HL-60/S4 (cell line): ENCODE data around the gene TRPM3.

Experiments used
- in situ Hi-C: fragments of 300-500 bp; cut with MboI; formaldehyde crosslinking; loops from 2 replicates; pipeline ENCODE4 v1.14.3; 2022; ENCODE audit warnings: low sequenced_read_pairs

The TRPM3 gene

GRCh38 chr9:71098801-71099200 lies 22.6 kb downstream of the TRPM3 start:
- in situ Hi-C loops = no loop called here

DNA sequence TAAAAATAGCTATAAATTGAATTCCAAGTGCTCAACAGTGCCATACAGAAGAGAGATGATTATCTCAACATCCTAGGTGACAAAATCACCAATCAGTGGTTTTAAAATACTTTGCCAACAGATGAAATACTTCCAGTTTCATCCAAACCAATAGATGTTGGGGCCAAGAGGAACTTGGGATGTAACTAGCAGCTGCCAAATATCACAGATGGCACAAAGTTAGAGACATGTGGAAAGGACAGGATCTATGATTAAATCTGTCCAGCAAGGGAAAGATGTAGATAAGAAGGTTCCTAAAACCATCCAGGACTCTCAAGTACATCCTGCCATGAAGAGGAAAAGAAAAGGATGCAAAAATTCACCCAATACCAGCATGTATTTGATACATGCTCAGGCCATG lies 23.8 kb downstream of the TRPM3 start:
- in situ Hi-C loops = no loop called here

GRCh38 chr9:71096421-71097108 lies 24.9 kb downstream of the TRPM3 start:
- in situ Hi-C loops = no loop called here

GRCh38 chr9:71094708-71095251 lies 26.6 kb downstream of the TRPM3 start:
- in situ Hi-C loops = no loop called here

DNA sequence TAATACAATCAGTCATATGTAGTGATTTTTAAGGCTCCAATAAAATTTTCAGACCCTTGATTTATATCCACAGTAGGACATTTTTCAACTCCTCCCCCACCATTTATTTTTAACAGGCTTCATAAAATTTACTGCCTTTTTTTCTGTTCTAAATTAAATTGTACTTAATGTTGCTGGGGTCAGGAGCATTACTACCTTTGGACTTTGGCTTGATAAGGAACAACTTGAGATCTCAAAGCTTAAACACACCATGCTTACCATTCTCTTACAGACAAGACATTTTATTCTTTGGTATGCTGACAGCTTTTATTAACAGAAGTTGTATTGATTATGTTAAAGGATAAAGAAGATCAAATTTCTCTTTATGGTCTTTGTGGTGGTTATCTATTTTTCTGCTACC lies 30.5 kb downstream of the TRPM3 start:
- in situ Hi-C loops = no loop called here

DNA sequence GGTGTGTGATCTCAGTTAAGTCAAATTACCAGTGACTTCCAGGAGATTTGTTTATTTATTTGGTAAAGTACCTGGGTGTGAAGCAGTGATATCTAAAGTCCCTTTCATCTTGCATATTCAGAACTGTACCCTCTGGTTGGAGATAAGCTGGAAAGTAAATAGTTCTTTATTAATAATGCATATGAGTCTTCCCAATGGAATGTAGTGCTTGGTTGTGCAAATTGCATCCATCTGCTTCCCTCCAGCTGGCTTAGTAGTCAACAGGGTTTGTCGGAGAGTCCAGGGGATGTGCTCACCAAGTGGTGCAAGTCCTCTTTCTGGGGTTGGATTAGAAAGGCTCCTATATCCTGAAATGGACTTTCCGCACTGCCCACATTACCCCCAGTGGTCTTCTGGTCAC lies 42.0 kb downstream of the TRPM3 start:
- in situ Hi-C loops = no loop called here

DNA sequence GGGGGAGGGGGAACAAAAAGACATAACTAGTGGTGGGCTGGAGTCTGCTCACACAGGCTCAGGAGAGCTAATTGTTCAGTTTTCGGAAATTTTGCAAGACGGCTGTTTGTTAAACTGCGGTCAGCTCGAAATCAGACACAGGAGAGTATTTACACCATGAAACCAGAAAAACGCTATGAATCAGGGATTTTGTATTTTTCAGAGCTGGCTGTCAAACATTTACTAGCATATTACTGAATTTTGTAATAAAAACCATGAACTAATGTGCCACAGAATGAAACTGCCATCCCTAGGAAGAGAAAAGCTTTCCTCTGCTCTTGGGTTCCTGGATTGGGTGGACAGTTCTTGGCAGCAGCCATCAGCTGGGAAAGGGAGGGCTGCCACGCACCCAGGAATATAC lies 45.3 kb downstream of the TRPM3 start:
- in situ Hi-C loops = no loop called here

- in situ Hi-C loops = no loop called here
Measured at GRCh38 chr9:71073494-71073893, 47.9 kb downstream of the TRPM3 start.

DNA sequence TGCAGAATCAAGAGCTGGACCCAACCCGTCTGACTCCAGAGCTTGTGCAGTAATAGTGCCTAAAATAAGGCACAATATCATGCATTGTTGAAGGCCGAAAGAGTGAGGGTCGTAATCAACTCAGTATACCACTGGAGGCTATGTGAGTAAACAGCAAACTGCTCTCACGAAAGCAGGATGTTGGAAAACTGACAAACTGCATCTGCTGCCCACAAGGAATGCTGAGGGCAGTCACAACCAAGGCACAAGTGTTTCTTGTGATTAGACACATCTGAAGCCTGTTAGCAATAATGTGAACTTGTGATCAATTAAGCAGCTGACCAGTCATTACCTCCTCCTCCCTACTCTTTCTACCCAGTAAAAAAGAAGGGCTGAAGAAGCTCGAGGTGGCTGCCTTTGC lies 48.8 kb downstream of the TRPM3 start:
- in situ Hi-C loops = no loop called here

GRCh38 chr9:71071633-71072032 lies 49.8 kb downstream of the TRPM3 start:
- in situ Hi-C loops = no loop called here

- in situ Hi-C loops = no loop called here
Measured at GRCh38 chr9:71058660-71059059, 62.8 kb downstream of the TRPM3 start.

- in situ Hi-C loops = no loop called here
Measured at GRCh38 chr9:71052287-71052686, 69.1 kb downstream of the TRPM3 start.

- in situ Hi-C loops = no loop called here
Measured at GRCh38 chr9:71048280-71048679, 73.1 kb downstream of the TRPM3 start.

DNA sequence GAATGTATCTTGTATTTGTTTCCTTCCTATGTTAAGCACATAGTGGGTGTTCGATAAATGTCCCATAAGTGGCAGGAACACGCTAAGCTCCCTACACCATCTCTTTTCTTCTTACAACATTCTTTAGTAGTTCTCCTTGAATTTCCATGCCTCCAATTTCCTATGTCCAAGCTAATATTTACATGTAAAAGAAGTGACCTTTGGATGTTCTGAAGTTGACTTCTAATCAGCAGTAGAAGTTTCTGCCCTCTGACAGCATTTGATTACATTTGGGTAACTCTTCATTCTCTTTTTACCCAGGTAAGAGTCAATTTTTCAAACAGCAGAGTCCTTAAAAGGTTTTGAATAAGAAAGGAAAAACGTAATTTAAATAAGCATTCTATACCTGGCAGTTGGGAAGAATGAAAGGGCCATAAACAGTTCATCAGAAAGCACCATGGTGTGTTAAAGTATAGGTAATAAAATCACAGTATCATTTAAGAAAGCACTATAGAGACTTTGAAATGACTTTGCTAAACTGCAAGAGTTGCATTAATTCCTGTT lies 78.9 kb downstream of the TRPM3 start:
- in situ Hi-C loops = no loop called here

- in situ Hi-C loops = no loop called here
Measured at GRCh38 chr9:71037521-71037920, 83.9 kb downstream of the TRPM3 start.

- in situ Hi-C loops = no loop called here
Measured at GRCh38 chr9:71036501-71036900, 84.9 kb downstream of the TRPM3 start.

DNA sequence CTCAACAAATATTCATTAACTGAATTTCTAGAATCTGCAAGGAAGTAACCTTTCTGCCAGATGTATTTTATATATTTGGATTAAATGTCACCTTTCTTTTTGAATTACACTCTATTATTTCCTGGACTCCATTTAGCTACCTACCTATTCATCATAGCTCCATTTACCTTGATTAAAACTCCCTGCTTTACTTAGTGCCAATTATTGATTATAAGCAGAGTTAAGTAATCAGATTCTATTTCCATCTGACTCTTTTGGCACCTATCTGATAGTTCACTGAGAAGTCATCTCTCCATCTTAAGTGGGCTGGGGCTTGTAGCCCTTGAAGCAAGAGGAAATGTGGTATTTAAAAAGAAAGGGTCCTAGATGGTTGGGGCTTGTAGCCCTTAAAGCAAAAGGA lies 88.6 kb downstream of the TRPM3 start:
- in situ Hi-C loops = no loop called here

GRCh38 chr9:71025728-71026127 lies 95.7 kb downstream of the TRPM3 start:
- in situ Hi-C loops = no loop called here

- in situ Hi-C loops = no loop called here
Measured at GRCh38 chr9:71025201-71025600, 96.2 kb downstream of the TRPM3 start.

DNA sequence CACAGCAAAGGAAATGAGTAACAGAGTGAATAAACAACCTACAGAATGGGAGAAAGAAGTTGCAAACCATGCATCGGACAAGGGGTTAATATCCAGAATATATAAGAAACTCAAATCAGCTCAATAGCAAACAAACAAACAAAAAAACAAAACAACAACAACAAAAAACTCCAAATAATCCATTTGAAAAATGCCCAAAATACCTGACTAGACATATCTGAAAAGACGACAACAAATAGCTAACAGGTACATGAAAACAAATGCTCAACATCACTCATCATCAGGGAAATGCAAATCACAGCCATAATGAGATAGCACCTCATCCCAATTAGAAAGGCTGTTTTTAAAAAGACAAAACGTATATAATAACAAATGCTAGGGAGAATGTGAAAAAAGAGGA lies 111.2 kb downstream of the TRPM3 start:
- in situ Hi-C loops = no loop called here

DNA sequence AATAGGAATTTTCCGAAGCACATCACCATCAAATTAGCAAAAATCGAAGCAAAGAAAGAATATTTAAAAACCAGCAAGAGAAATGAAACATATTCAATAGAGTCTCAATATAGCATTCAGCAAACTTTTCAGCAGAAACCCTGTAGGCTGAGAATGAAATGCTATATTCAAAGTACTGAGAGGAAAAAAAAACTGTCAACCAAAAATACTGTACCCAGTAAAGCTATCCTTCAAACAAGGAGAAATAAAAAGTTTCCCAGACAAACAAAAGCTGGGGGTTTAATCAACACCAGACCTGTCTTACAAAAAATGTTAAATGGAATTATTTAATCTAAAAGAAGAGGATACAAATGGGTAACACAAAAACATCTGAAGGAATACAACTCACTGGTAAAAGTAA lies 116.0 kb downstream of the TRPM3 start:
- in situ Hi-C loops = no loop called here

GRCh38 chr9:71004196-71004595 lies 117.2 kb downstream of the TRPM3 start:
- in situ Hi-C loops = no loop called here

DNA sequence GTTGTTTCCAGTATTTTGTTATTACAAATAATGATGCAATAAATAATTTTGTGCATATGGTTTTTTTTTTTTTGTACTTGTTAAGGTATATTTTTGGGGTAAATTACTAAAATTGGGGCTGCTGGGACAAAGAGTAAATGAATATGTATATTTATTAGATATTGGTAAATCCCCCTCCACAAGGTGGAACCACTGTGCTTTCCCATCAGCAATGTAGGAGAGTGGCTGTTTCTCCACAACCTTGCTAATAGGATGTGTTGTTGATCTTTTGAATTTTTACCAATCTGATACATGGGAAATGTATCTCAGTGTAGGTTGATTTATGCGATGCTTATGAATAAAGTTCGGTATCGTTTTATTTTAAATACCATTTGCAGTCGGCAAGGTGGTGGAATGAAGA lies 118.1 kb downstream of the TRPM3 start:
- in situ Hi-C loops = no loop called here
